GM12878 (cell line): ENCODE data around the gene CLIP1. TPM values are rescaled to one million over a fixed set of nuclear protein-coding genes. Genes with fewer than 3 reads are reported as not detected.

Experiments
- ATAC-seq: fragments of 200-7000 bp; cut with Tn5 transposase; 3 replicates; pipeline ENCODE4 v1.9.1; 2020; ENCODE audit warnings: mild to moderate bottlenecking, moderate library complexity
- BruUV-seq: library from RNA; stranded (reverse); fragments of 400-500 nt; replicated peaks from 2 replicates; lab custom pipeline; 2021; lab: Mats Ljungman, UMichigan
- CTCF ChIA-PET: fragments of 300-600 bp; sonication (Branson Sonifier 250); formaldehyde crosslinking; extraction: SDS; loops from one replicate; lab custom pipeline; 2021; ENCODE audit warnings: inconsistent platforms; lab: Yijun Ruan, JAX
- POLR2A ChIA-PET: fragments of 350-600 bp; formaldehyde crosslinking; extraction: SDS; loops from one replicate; lab custom pipeline; 2021; ENCODE audit warnings: inconsistent platforms; lab: Charles Lee
- RAD21 ChIA-PET: fragments of 300-600 bp; sonication (Branson Sonifier 250); formaldehyde crosslinking; loops from one replicate; lab custom pipeline; 2023; ENCODE audit warnings: antibody characterized with exemption; ENCODE audit not compliant: unreplicated experiment; lab: Charles Lee
- SMC1A ChIA-PET: fragments of 300-600 bp; sonication (Branson Sonifier 250); formaldehyde crosslinking; loops from one replicate; lab custom pipeline; 2023; ENCODE audit not compliant: unreplicated experiment, uncharacterized antibody; lab: Charles Lee
- DNase-seq: peaks from one replicate; pipeline ENCODE4 v3.0.0-alpha.2; 2011; ENCODE audit warnings: low read depth, low spot score
- FAIRE-seq: peaks from 3 replicates; lab custom pipeline; 2011; peaks lifted over from hg19 to GRCh38; lab: Jason Lieb, UNC
- H2AFZ ChIP-seq: 2 replicates; pipeline ENCODE4 v1.6.0; 2011; ENCODE audit warnings: low read depth, low read length, control low read depth; ENCODE audit not compliant: control insufficient read depth
- H3K27ac ChIP-seq: 2 replicates; pipeline ENCODE4 v1.5.1; 2011; ENCODE audit warnings: control low read depth; ENCODE audit not compliant: control insufficient read depth, insufficient read depth
- H3K27me3 ChIP-seq, 2 experiments: replicated peaks in 1 of 2; 2 replicates each; pipeline versions ENCODE4 v1.6.0 to v1.6.1; 2011; ENCODE audit warnings: low read length in 1 of 2; ENCODE audit not compliant: control insufficient read depth in 2 of 2, insufficient read depth in 2 of 2
- H3K36me3 ChIP-seq, 2 experiments: 2 replicates each; pipeline ENCODE4 v1.5.1; 2011; ENCODE audit warnings: low read length in 1 of 2; ENCODE audit not compliant: control insufficient read depth in 2 of 2, insufficient read depth in 2 of 2
- H3K4me1 ChIP-seq: 2 replicates; pipeline ENCODE4 v1.6.1; 2011; ENCODE audit warnings: mild to moderate bottlenecking, low read length, moderate library complexity, mixed read lengths; ENCODE audit not compliant: control insufficient read depth, insufficient read depth
- H3K4me2 ChIP-seq: 2 replicates; pipeline ENCODE4 v1.6.0; 2011; ENCODE audit warnings: control low read depth; ENCODE audit not compliant: control insufficient read depth, insufficient read depth
- H3K4me3 ChIP-seq: fragments of 200-600 bp; sonication (generic); 2 replicates; pipeline ENCODE4 v1.5.1; 2016
- H3K79me2 ChIP-seq: 2 replicates; pipeline ENCODE4 v1.6.0; 2011; ENCODE audit warnings: low read length; ENCODE audit not compliant: control insufficient read depth, insufficient read depth
- H3K9ac ChIP-seq: 2 replicates; pipeline ENCODE4 v1.8.0; 2011; ENCODE audit warnings: low read length, control low read depth, mixed read lengths; ENCODE audit not compliant: control insufficient read depth, insufficient read depth
- H3K9me3 ChIP-seq: replicated peaks from 3 replicates; pipeline ENCODE4 v1.5.1; 2011; ENCODE audit warnings: mild to moderate bottlenecking, low read length; ENCODE audit not compliant: control insufficient read depth, insufficient read depth
- H4K20me1 ChIP-seq: 2 replicates; pipeline ENCODE4 v1.6.0; 2011; ENCODE audit not compliant: control insufficient read depth, insufficient read depth
- CHD2 ChIP-seq: IDR thresholded peaks from 2 replicates; pipeline ENCODE4 v1.6.1; 2011; ENCODE audit warnings: low read depth, low read length, improper control_type of control experiment, borderline replicate concordance
- EED ChIP-seq: sonication (generic); IDR thresholded peaks from 2 replicates; pipeline ENCODE4 v1.6.1; 2016; ENCODE audit warnings: antibody characterized with exemption, low read depth
- IKZF1 ChIP-seq: fragments of 450-650 bp; conservative IDR thresholded peaks from 2 replicates; pipeline ENCODE4 v1.6.1; 2017; ENCODE audit warnings: antibody characterized with exemption, mild to moderate bottlenecking
- IKZF2 ChIP-seq, 2 experiments: fragments of 450-650 bp; IDR thresholded peaks; 2 replicates each; pipeline ENCODE4 v1.6.1; 2017; ENCODE audit warnings: mild to moderate bottlenecking in 2 of 2, moderate library complexity in 2 of 2
- NFYA ChIP-seq: IDR thresholded peaks from 2 replicates; pipeline ENCODE4 v1.6.1; 2011; ENCODE audit warnings: low read depth, mild to moderate bottlenecking, low read length, improper control_type of control experiment, borderline replicate concordance
- NR2F1 ChIP-seq: fragments of 450-650 bp; conservative IDR thresholded peaks from 2 replicates; pipeline ENCODE4 v1.6.1; 2017; ENCODE audit warnings: mild to moderate bottlenecking
- RELA ChIP-seq: fragments of 450-650 bp; IDR thresholded peaks from 2 replicates; pipeline ENCODE4 v1.8.0; 2014; ENCODE audit warnings: borderline replicate concordance; ENCODE audit not compliant: partially characterized antibody
- SMAD5 ChIP-seq: IDR thresholded peaks from 2 replicates; pipeline ENCODE4 v1.6.1; 2016; ENCODE audit warnings: antibody characterized with exemption, low read depth
- SPI1 ChIP-seq: IDR thresholded peaks from 2 replicates; pipeline ENCODE4 v1.6.1; 2011; ENCODE audit warnings: low read depth, mild to moderate bottlenecking, low read length, moderate library complexity, borderline replicate concordance; ENCODE audit not compliant: insufficient read depth
- STAT3 ChIP-seq: IDR thresholded peaks from 2 replicates; pipeline ENCODE4 v1.6.1; 2011; ENCODE audit warnings: low read depth, low read length, improper control_type of control experiment
- ZBED1 ChIP-seq: IDR thresholded peaks from 2 replicates; pipeline ENCODE4 v1.6.1; 2016; ENCODE audit warnings: borderline replicate concordance
- WGBS: methylation state at CpG from one replicate; pipeline ENCODE4 v1.1.6; 2016; ENCODE audit warnings: low lambda C conversion rate; ENCODE audit not compliant: insufficient replicate concordance, insufficient coverage; ENCODE audit errors: missing lambda C conversion rate; 5-methylcytosine and 5-hydroxymethylcytosine counted together
- in situ Hi-C: fragments of 300-500 bp; cut with MboI; formaldehyde crosslinking; loops from 9 replicates; pipeline ENCODE4 v1.14.3; 2018; ENCODE audit warnings: mixed read lengths
- intact Hi-C: fragments of 100-400 bp; cut with micrococcal nuclease; formaldehyde crosslinking; loops from one replicate; pipeline ENCODE4 v1.14.2; 2022; ENCODE audit not compliant: unreplicated experiment
- polyA plus RNA-seq, 11 experiments: library from polyadenylated mRNA; depleted of rRNA in 4 of 11; unstranded in 6 of 11; stranded (reverse) in 5 of 11; fragments of >200 nt; fragmentation: Nextera tagmentation in 4 of 11; fragmentation: Illumina TruSeq in 1 of 11; extraction: Ambion mirVana in 4 of 11; extraction: Trizol in 1 of 11; gene quantifications; 1 replicate in 1 of 11; 2 replicates in 10 of 11; pipeline versions ENCODE4 v1.2.1 to v1.2.3, GENCODE V29; 2011 to 2016; ENCODE audit warnings: inconsistent platforms in 2 of 11, missing spikeins in 2 of 11, low read depth in 1 of 11
- total RNA-seq, 4 experiments: library from RNA; depleted of rRNA in 3 of 4; stranded (reverse); fragments of >200 nt in 3 of 4; fragmentation: Illumina TruSeq in 1 of 4; extraction: Trizol in 1 of 4; gene quantifications; 2 replicates each; pipeline versions ENCODE4 v1.2.1 to v1.2.3, GENCODE V29; 2013 to 2021

CLIP1 gene
- total and polyA plus RNA-seq, 10 of the 15 experiments (the other 5 are each of a cell fraction or from before 2014, with no cell fraction given): 6.0 to 45.4 (median 25.2) TPM

DNA sequence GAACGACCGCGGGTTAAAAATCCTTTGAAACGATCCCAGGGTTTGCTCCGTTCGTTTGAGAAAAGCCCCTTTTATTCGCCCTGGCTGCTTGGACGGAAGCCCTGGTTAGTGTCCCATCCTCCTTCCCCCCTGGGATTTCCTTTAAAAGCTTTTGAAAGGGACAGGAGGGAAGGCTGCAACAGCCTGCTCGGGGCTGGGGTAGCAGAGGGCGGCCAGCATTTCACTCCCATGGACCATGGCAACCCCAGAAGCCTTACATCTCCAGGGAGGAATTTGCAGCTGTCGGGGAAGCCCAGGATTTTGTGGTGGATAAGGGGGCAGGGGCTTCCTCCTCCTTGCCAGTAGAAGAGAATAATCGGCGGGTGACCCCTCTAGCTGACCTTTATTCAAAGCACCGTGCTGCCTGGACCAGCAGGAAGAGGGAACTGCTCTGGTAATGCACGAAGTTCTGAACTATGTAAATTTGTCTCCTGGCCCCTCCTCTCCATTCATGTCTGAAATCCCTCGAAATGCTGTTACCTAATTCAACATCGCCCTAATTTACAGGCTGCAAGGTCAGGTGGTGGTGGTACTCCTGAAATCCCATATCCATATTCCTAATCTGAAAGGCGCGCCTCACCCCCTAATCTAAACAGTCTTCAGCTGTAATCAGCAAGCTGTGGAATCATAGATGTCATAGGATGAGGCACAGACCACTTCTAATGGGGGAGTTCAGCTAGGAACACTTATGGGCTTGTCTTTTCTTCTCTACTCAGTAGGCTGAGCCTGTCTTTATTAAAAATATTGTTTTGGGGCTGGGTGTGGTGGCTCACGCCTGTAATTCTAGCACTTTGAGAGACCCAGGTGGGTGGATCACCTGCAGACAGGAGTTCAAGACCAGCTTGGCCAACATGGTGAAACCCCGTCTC is 1.0 kb upstream of the CLIP1 start:
- BruUV-seq: no TSS peak
- RAD21 ChIA-PET: no interaction called here
- TF ChIP-seq ZBED1 (peak; percentile 54; the same call in 1 of the 2 replicates), NFYA (no peak), IKZF2 (IDR thresholded peaks at IDR 0.05) (0 out of 4 replicates have a peak, but pooled peaks of 1 of the 2 experiments have one; percentile 32), CHD2 (no peak), SMAD5 (peak; percentile 69; the same call in 1 of the 2 replicates), EED (peak; percentile 10; the same call in 1 of the 2 replicates), STAT3 (no peak), IKZF1 (peak; percentile 54), NR2F1 (peak; percentile 76; the same call in 1 of the 2 replicates), RELA (no peak), SPI1 (peak; percentile 41; the same call in 1 of the 2 replicates)
- H3K27me3 ChIP-seq: no peaks in the 10 kb centered on the region
- peak overlapping the region; percentile 27 for H3K27ac ChIP-seq
- DNase-seq: no peak
- in situ Hi-C loops: no loop called here
- intact Hi-C loops: no loop called here
- POLR2A ChIA-PET: interaction anchor here (1.1 kb wide), 1 partner anchor 11 kb away, joined by 9 read pairs; no protein-coding TSS in a partner anchor
- peaks cover 18% of the 10 kb centered on the region for H3K4me1 ChIP-seq
- H2AFZ ChIP-seq: peak overlapping the region; percentile 85
- H4K20me1 ChIP-seq: no peaks in the 10 kb centered on the region
- CTCF ChIA-PET: interaction anchor here (1.1 to 2.7 kb wide), 4 partner anchors 8 to 50 kb away, joined by 4 to 15 read pairs (median 4); no protein-coding TSS in a partner anchor
- H3K36me3 ChIP-seq: no peaks in the 10 kb centered on the region
- no peak for FAIRE-seq
- H3K4me3 ChIP-seq: peak overlapping the region; percentile 87
- H3K79me2 ChIP-seq: peaks cover 30% of the 10 kb centered on the region
- SMC1A ChIA-PET: interaction anchor here (0.5 to 9.4 kb wide), 12 partner anchors 9 to 1019 kb away, joined by 3 to 48 read pairs (median 3); no protein-coding TSS in a partner anchor
- peak overlapping the region; percentile 55 for H3K9ac ChIP-seq
- H3K4me2 ChIP-seq: peak overlapping the region; percentile 99
- peak; percentile 12; the same call in 1 of the 3 replicates for ATAC-seq
- WGBS: 16% methylated on average over 19 of the region's 21 CpGs
- H3K9me3 ChIP-seq: no peaks in the 10 kb centered on the region
